AG09319 (cell line): ENCODE data around the gene DNAI2.

Experiments
- DNase-seq: peaks from one replicate; pipeline ENCODE4 v3.0.0-alpha.2; 2010; ENCODE audit warnings: low read depth; ENCODE audit errors: extremely low read depth
- TF ChIP-seq, protein P1 (sequence below): IDR thresholded peaks from 2 replicates; pipeline ENCODE4 v1.5.1; 2011; ENCODE audit warnings: low read depth, mild to moderate bottlenecking, inconsistent platforms, low read length, moderate library complexity

DNAI2 gene

GRCh38 chr17:74240618-74241205 is 33.3 kb upstream of the DNAI2 start:
- DNase-seq: no peak
- TF ChIP-seq, protein P1, sequence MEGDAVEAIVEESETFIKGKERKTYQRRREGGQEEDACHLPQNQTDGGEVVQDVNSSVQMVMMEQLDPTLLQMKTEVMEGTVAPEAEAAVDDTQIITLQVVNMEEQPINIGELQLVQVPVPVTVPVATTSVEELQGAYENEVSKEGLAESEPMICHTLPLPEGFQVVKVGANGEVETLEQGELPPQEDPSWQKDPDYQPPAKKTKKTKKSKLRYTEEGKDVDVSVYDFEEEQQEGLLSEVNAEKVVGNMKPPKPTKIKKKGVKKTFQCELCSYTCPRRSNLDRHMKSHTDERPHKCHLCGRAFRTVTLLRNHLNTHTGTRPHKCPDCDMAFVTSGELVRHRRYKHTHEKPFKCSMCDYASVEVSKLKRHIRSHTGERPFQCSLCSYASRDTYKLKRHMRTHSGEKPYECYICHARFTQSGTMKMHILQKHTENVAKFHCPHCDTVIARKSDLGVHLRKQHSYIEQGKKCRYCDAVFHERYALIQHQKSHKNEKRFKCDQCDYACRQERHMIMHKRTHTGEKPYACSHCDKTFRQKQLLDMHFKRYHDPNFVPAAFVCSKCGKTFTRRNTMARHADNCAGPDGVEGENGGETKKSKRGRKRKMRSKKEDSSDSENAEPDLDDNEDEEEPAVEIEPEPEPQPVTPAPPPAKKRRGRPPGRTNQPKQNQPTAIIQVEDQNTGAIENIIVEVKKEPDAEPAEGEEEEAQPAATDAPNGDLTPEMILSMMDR: no peak

- TF ChIP-seq, protein P1: no peak
- no peak for DNase-seq
Measured at GRCh38 chr17:74241431-74241830, 32.6 kb upstream of the DNAI2 start.

DNA sequence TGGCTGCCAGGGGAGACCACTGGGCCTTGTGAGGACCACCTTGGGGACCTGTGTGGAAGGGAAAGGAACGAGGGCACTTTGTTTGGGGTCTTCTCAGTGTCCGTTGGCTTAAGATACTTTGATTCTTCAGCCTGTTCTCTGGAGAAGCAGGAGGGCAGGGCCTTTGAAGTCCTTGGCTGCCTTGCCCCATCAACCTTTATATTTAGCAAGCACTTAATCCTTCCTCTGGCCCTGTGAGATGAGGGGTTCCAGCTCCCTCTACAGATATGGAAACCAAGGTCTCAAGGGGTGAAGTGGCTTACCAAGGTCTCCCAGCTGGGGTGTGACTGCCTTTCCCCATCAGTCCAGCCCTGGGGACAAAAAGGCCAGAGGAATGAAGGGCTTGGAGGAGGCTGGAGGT is 32.2 kb upstream of the DNAI2 start:
- TF ChIP-seq, protein P1: no peak
- no peak for DNase-seq

- TF ChIP-seq, protein P1: no peak
- DNase-seq: no peak
Measured at GRCh38 chr17:74243013-74243755, 30.9 kb upstream of the DNAI2 start.

- TF ChIP-seq, protein P1: no peak
- DNase-seq: no peak
Measured at GRCh38 chr17:74244128-74244527, 29.9 kb upstream of the DNAI2 start.

- no peak for DNase-seq
- TF ChIP-seq, protein P1: no peak
Measured at GRCh38 chr17:74244548-74244947, 29.5 kb upstream of the DNAI2 start.

- TF ChIP-seq, protein P1: no peak
- no peak for DNase-seq
Measured at GRCh38 chr17:74245145-74245831, 28.7 kb upstream of the DNAI2 start.
